ENCODE measurements around the gene EIF3B.

DNA sequence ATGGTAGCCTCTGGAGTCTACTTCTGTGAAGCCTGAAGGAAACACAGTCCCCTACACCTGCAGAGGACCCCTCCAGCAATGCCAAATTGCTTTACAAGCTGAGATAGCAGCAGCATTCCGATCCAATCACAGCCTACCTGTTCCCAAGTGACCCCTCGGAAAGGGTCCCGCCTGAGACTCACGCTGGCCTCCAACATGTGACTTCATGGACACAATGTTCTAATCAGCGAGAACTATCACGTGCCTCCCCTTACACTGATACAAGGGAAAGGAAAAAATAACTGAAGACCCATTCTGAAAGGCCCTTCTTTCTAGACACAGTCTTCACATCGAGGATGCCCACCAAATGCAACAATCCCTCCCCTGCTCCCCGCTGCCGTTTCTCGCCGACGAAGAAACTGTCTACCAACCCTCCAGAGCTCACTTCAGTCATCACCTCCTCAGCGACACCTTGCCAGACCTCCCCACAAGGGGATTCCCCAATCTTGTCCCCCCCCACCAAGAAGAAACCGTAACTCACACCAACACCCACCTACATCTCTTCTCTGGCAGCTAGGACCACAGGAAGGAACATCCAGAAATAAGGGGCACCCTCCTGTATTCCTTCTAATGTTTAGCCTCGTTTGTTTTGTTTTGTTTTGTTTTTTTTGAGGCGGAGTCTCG lies 42.2 kb upstream of the EIF3B start:
- TF ChIP-seq, protein P1, sequence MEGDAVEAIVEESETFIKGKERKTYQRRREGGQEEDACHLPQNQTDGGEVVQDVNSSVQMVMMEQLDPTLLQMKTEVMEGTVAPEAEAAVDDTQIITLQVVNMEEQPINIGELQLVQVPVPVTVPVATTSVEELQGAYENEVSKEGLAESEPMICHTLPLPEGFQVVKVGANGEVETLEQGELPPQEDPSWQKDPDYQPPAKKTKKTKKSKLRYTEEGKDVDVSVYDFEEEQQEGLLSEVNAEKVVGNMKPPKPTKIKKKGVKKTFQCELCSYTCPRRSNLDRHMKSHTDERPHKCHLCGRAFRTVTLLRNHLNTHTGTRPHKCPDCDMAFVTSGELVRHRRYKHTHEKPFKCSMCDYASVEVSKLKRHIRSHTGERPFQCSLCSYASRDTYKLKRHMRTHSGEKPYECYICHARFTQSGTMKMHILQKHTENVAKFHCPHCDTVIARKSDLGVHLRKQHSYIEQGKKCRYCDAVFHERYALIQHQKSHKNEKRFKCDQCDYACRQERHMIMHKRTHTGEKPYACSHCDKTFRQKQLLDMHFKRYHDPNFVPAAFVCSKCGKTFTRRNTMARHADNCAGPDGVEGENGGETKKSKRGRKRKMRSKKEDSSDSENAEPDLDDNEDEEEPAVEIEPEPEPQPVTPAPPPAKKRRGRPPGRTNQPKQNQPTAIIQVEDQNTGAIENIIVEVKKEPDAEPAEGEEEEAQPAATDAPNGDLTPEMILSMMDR (conservative IDR thresholded peaks at IDR 0.05; ENCODE audit: low read depth, low read length), result no peak
- TF ChIP-seq EZH2 (IDR thresholded peaks at IDR 0.05; ENCODE audit: borderline replicate concordance, low read depth, low read length, poor library complexity, severe bottlenecking), result no peak
